Vagina (tissue), 2 donors: ENCODE results near the gene BAG3.

Source experiments
- POLR2A ChIP-seq, 2 donors: fragments of 450-650 bp; IDR thresholded peaks; one replicate each; pipeline ENCODE4 v1.6.1; 2017; ENCODE audit warnings: antibody characterized with exemption in 2 of 2, mild to moderate bottlenecking in 2 of 2, moderate library complexity in 2 of 2
- TF ChIP-seq, protein P1 (sequence below), 3 experiments: fragments of 450-650 bp in 2 of 3; fragments of 200-600 bp in 1 of 3; sonication (generic) in 1 of 3; IDR thresholded peaks; one replicate each; pipeline ENCODE4 v1.5.1; 2017 to 2019; ENCODE audit warnings: antibody characterized with exemption in 3 of 3, mild to moderate bottlenecking in 2 of 3, moderate library complexity in 2 of 3

DNA sequence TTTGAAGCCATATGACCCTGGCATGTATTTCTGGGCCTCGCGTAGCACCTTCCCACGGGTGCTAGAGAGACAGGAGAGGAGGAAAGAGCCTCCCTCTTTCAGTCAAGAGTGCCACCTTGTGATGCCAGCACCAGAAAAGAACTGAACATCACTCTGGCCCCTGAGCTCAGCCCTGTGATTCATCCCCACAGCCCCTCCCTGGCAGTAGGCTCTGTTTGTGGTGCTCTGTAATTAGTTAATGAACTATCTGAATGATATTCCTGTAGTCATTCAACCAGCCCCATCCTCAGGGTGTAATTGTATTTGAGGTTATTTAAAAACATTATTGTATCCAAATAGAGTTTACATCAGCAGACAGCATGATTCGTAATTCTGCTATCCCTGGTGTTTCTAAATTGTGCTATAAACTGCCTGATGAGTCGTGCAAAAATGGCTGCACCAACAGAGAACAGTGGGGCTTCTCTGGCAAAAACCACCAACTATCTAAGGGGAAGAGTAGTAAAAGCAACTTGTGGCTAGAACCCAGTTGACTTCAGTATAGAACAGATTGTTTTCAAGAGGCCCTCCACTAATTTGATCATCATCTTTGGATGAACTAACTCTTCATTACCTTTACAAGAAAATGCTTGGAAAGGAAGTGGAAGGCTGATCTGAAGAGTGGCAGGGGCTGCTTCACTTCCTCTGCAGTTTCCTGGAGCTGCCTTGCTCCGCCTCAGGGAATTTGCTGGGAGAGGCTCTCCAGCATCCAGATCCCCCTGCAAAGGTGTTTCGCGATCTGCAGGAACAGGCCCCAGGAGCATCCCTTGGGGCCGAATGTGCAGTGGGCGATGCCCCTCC lies 30.7 kb upstream of the BAG3 start:
- TF ChIP-seq POLR2A (IDR thresholded peaks at IDR 0.05) = no peak
- TF ChIP-seq, protein P1, sequence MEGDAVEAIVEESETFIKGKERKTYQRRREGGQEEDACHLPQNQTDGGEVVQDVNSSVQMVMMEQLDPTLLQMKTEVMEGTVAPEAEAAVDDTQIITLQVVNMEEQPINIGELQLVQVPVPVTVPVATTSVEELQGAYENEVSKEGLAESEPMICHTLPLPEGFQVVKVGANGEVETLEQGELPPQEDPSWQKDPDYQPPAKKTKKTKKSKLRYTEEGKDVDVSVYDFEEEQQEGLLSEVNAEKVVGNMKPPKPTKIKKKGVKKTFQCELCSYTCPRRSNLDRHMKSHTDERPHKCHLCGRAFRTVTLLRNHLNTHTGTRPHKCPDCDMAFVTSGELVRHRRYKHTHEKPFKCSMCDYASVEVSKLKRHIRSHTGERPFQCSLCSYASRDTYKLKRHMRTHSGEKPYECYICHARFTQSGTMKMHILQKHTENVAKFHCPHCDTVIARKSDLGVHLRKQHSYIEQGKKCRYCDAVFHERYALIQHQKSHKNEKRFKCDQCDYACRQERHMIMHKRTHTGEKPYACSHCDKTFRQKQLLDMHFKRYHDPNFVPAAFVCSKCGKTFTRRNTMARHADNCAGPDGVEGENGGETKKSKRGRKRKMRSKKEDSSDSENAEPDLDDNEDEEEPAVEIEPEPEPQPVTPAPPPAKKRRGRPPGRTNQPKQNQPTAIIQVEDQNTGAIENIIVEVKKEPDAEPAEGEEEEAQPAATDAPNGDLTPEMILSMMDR (IDR thresholded peaks at IDR 0.05) = no peak
